ENCODE measurements around the gene FMO1. TPM values are rescaled to one million over a fixed set of nuclear protein-coding genes. Genes with fewer than 3 reads are reported as not detected.
"Not testable (repeated sequence)": the region's sequence is repeated elsewhere in the genome, so short reads cannot be mapped to it uniquely, and the experiment has no call there.

FMO1 gene
- total RNA-seq, 1 experiment from 2014 or later: not detected

DNA sequence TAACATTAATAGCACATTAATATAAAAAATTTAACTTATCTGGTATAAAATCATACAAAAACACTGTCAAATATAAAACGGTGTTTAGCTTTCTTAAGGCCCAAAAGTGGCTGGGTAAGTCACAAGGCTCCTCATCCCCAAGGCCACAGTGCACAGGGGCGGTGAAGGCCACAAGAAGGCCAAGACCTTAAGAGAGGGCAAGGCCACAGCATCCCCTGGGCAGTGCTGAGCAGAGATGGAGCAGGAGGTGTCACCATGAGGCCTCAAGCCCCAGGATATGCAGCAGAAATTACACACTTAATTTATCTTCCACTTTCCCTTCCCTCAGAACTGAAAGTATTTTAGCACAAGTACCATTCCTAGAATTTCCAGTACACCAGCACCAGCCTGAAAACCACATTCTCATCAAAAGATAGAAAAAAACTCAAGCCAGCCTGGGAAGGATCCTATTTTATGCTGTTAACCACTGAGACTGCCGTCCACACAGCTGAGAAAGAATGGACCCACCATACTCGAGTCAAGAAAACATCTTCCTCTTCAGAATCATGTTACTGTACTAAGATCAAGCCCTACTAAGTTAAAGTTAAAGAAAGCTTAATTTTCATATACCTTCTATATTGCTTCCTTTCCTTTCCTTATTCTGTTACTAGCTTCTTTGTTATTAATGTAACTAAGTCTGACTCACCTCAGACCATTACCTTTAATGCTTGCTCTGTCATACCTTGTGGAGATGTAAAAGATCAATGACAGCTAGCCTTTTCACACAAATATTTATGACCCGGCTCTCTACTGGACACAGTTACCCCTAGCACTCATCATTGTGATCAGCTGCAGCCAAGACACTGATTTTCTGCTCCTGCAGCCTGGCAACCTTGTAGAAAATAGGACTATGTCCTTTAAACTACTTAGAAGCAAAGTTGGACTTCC is 26.4 kb upstream of the FMO1 start:
- H3F3A ChIP-seq (ENCODE audit: low read length, unreplicated experiment): no peaks in the 10 kb centered on the region
- DNase-seq (peak; percentile 31), ATAC-seq (no peak)
- no TSS peak for BruUV-seq (replicated peaks)
- TF ChIP-seq, protein P1, sequence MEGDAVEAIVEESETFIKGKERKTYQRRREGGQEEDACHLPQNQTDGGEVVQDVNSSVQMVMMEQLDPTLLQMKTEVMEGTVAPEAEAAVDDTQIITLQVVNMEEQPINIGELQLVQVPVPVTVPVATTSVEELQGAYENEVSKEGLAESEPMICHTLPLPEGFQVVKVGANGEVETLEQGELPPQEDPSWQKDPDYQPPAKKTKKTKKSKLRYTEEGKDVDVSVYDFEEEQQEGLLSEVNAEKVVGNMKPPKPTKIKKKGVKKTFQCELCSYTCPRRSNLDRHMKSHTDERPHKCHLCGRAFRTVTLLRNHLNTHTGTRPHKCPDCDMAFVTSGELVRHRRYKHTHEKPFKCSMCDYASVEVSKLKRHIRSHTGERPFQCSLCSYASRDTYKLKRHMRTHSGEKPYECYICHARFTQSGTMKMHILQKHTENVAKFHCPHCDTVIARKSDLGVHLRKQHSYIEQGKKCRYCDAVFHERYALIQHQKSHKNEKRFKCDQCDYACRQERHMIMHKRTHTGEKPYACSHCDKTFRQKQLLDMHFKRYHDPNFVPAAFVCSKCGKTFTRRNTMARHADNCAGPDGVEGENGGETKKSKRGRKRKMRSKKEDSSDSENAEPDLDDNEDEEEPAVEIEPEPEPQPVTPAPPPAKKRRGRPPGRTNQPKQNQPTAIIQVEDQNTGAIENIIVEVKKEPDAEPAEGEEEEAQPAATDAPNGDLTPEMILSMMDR (conservative IDR thresholded peaks at IDR 0.05; ENCODE audit: low read depth, low read length): no peak
- TF ChIP-seq EZH2phosphoT487 (IDR thresholded peaks at IDR 0.05; ENCODE audit: borderline replicate concordance, low read length) (no peak), EZH2 (IDR thresholded peaks at IDR 0.05; ENCODE audit: low read length, unreplicated experiment) (no peak)
- POLR2A ChIA-PET (ENCODE audit: unreplicated experiment): no interaction called here
- no peaks in the 10 kb centered on the region for H3K9me2 ChIP-seq (replicated peaks; ENCODE audit: low read length)
- H3K79me2 ChIP-seq (ENCODE audit: low read length): no peaks in the 10 kb centered on the region
- no peak overlapping the region for H3K4me2 ChIP-seq (ENCODE audit: low read length)
- H3K9ac ChIP-seq (ENCODE audit: low read length): no peak overlapping the region
- H4K20me1 ChIP-seq (ENCODE audit: low read length): no peaks in the 10 kb centered on the region
- no peaks in the 10 kb centered on the region for H3K36me3 ChIP-seq (ENCODE audit: low read depth, low read length)
- H3K27me3 ChIP-seq (ENCODE audit: low read length): peaks cover 8% of the 10 kb centered on the region; the same call in 1 of the 2 replicates
- H3K4me3 ChIP-seq (ENCODE audit: low read length): no peak overlapping the region
- no peaks in the 10 kb centered on the region for H3K4me1 ChIP-seq (ENCODE audit: insufficient read depth, low read length)
- no peaks in the 10 kb centered on the region for H3K9me3 ChIP-seq (ENCODE audit: low read length)
- H3K27ac ChIP-seq (ENCODE audit: low read length): no peak overlapping the region
- intact Hi-C loops (cut with micrococcal nuclease): no loop called here
- H2AFZ ChIP-seq (ENCODE audit: low read length): no peak overlapping the region
- CTCF ChIA-PET: no interaction called here

DNA sequence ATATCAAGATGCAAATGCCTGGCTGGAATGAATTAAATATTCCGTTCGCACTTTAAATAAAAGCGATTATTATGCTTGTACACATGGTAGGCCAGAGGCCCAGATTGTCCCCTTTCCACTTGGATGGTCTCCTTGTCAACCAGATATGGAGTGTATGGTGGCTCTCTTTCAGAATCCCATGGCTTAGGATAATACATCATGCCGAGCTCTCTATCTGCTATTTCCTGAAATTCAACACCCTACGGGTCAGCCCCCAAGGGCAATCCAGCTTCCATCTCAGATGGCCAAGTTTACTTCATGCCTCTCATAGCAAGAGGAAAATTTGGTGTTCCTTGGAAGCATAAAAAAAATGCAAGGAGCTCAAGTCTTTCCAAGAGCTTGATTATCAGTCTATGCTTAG is 25.4 kb upstream of the FMO1 start:
- CTCF ChIA-PET: no interaction called here

DNA sequence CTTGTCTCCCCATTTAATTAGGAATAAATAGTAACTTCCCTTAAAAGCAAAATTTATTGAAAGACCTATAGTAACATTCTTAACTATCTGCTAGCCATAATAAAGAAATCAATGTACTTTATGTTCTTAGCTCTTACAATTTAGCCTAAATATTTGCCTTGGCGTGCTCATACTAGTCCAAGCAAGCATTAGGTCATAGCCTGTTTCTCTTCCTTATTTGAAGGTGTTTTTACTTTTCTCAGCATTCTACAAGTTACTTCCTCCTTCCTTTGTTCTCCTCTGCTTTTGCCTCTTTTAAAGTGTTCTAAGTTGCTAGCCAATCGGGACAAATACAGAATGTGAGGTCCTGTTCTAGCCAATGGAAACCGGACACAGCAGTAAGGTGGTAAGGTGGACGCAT is 24.0 kb upstream of the FMO1 start:
- H3K27ac ChIP-seq (ENCODE audit: low read length); H3K79me2 ChIP-seq (ENCODE audit: low read length); intact Hi-C loops (cut with micrococcal nuclease); H3F3A ChIP-seq (ENCODE audit: low read length, unreplicated experiment); DNase-seq; H3K27me3 ChIP-seq (ENCODE audit: low read length); H3K9me2 ChIP-seq (replicated peaks; ENCODE audit: low read length); CTCF ChIA-PET; BruUV-seq (replicated peaks); H2AFZ ChIP-seq (ENCODE audit: low read length); H3K4me3 ChIP-seq (ENCODE audit: low read length); H3K4me1 ChIP-seq (ENCODE audit: insufficient read depth, low read length); H3K4me2 ChIP-seq (ENCODE audit: low read length); H4K20me1 ChIP-seq (ENCODE audit: low read length); H3K9me3 ChIP-seq (ENCODE audit: low read length); ATAC-seq; H3K36me3 ChIP-seq (ENCODE audit: low read depth, low read length); H3K9ac ChIP-seq (ENCODE audit: low read length); POLR2A ChIA-PET (ENCODE audit: unreplicated experiment): not testable (repeated sequence)

More for the DNA sequence above, 25.4 kb upstream of the FMO1 start:
- H3K9me3 ChIP-seq (ENCODE audit: low read length): no peaks in the 10 kb centered on the region
- TF ChIP-seq EZH2phosphoT487 (IDR thresholded peaks at IDR 0.05; ENCODE audit: borderline replicate concordance, low read length): no peak
- TF ChIP-seq EZH2 (IDR thresholded peaks at IDR 0.05; ENCODE audit: low read length, unreplicated experiment): no peak
- TF ChIP-seq, protein P1 (conservative IDR thresholded peaks at IDR 0.05; ENCODE audit: low read depth, low read length): no peak
- H3F3A ChIP-seq (ENCODE audit: low read length, unreplicated experiment): no peaks in the 10 kb centered on the region
- DNase-seq: no peak
- no peaks in the 10 kb centered on the region for H3K9me2 ChIP-seq (replicated peaks; ENCODE audit: low read length)
- no peaks in the 10 kb centered on the region for H3K79me2 ChIP-seq (ENCODE audit: low read length)
- ATAC-seq: no peak
- no peak overlapping the region for H3K4me2 ChIP-seq (ENCODE audit: low read length)
- POLR2A ChIA-PET (ENCODE audit: unreplicated experiment): no interaction called here
- intact Hi-C loops (cut with micrococcal nuclease): no loop called here
- BruUV-seq (replicated peaks): no TSS peak
- H3K27ac ChIP-seq (ENCODE audit: low read length): no peak overlapping the region
- no peak overlapping the region for H2AFZ ChIP-seq (ENCODE audit: low read length)
- no peaks in the 10 kb centered on the region for H3K36me3 ChIP-seq (ENCODE audit: low read depth, low read length)
- no peaks in the 10 kb centered on the region for H4K20me1 ChIP-seq (ENCODE audit: low read length)
- no peaks in the 10 kb centered on the region for H3K4me1 ChIP-seq (ENCODE audit: insufficient read depth, low read length)
- no peak overlapping the region for H3K9ac ChIP-seq (ENCODE audit: low read length)
- H3K27me3 ChIP-seq (ENCODE audit: low read length): peaks cover 4% of the 10 kb centered on the region; the same call in 1 of the 2 replicates
- H3K4me3 ChIP-seq (ENCODE audit: low read length): no peak overlapping the region
